Adrenal gland (tissue), 12 donors: ENCODE data around the gene FOXN1. TPM values are rescaled to one million over a fixed set of nuclear protein-coding genes. Genes with fewer than 3 reads are reported as not detected.
"Not testable (repeated sequence)": the region's sequence is repeated elsewhere in the genome, so short reads cannot be mapped to it uniquely, and the experiment has no call there.

ENCODE experiments used
- DNase-seq, 7 donors: peaks; one replicate each; pipeline ENCODE4 v3.0.0-alpha.2; 2019 to 2020
- H3K27ac ChIP-seq, 5 donors: fragments of 200-600 bp; sonication (generic) in 4 of 5; 1 replicate in 3 of 5; 2 replicates in 2 of 5; pipeline versions ENCODE4 v1.5.1 to v1.8.0; 2016 to 2020; ENCODE audit warnings: mild to moderate bottlenecking in 1 of 5
- H3K27me3 ChIP-seq: fragments of 200-600 bp; 2 replicates; pipeline ENCODE4 v1.8.0; 2021
- H3K36me3 ChIP-seq, 2 donors: fragments of 200-600 bp; replicated peaks in 1 of 2; 1 replicate in 1 of 2; 2 replicates in 1 of 2; pipeline versions ENCODE4 v1.5.1 to v1.8.0; 2018 to 2022
- H3K4me1 ChIP-seq, 2 donors: fragments of 200-600 bp; replicated peaks in 1 of 2; 1 replicate in 1 of 2; 2 replicates in 1 of 2; pipeline versions ENCODE4 v1.5.1 to v1.8.0; 2018 to 2021
- H3K4me3 ChIP-seq, 4 donors: fragments of 200-600 bp; sonication (generic) in 3 of 4; one replicate each; pipeline ENCODE4 v1.5.1; 2016 to 2018
- H3K9me3 ChIP-seq, 3 donors: fragments of 200-600 bp; sonication (generic) in 1 of 3; replicated peaks in 1 of 3; 1 replicate in 2 of 3; 2 replicates in 1 of 3; pipeline versions ENCODE4 v1.5.1 to v1.8.0; 2016 to 2021
- CTCF ChIP-seq, 6 experiments: fragments of 450-650 bp in 4 of 6; fragments of 200-600 bp in 2 of 6; sonication (generic) in 1 of 6; IDR thresholded peaks; 1 replicate in 5 of 6; 2 replicates in 1 of 6; pipeline versions ENCODE4 v1.5.1 to v1.8.0; 2016 to 2021; ENCODE audit warnings: antibody characterized with exemption in 6 of 6, mild to moderate bottlenecking in 2 of 6, moderate library complexity in 1 of 6
- POLR2A ChIP-seq, 2 donors: fragments of 450-650 bp; IDR thresholded peaks; one replicate each; pipeline ENCODE4 v1.6.1; 2017; ENCODE audit warnings: antibody characterized with exemption in 2 of 2, mild to moderate bottlenecking in 2 of 2, moderate library complexity in 1 of 2
- WGBS, 4 donors: extraction: QIAGEN DNeasy Blood & Tissue Kit in 2 of 4; methylation state at CpG; one replicate each; pipeline versions ENCODE4 v1.1.5 to v1.1.7; 2013 to 2017; 5-methylcytosine and 5-hydroxymethylcytosine counted together
- intact Hi-C, 2 donors: fragments of 100-400 bp; cut with DNase I; formaldehyde crosslinking; loops; one replicate each; pipeline versions ENCODE4 v1.14.1 to v1.15.0; 2022 to 2023
- polyA plus RNA-seq, 3 donors: library from polyadenylated mRNA; stranded (reverse); fragments of 200-250 nt in 2 of 3; fragments of 350-450 nt in 1 of 3; fragmentation: Illumina TruSeq in 1 of 3; extraction: RNeasy Lipid Tissue Mini Kit (QIAGEN cat#74804) in 1 of 3; gene quantifications; one replicate each; pipeline ENCODE4 v1.2.3, GENCODE V29; 2013 to 2014
- total RNA-seq, 9 donors: library from RNA; depleted of rRNA in 4 of 9; stranded (reverse); fragments of >200 nt in 4 of 9; fragments of 120-200 nt in 1 of 9; fragmentation: NEBNext Ultra II Directional in 1 of 9; extraction: Animal tissue kit (Norgen Biotek cat#: 25700) in 1 of 9; gene quantifications; one replicate each; pipeline versions ENCODE4 v1.1.0 to v1.2.4, GENCODE V29; 2013 to 2023
- donor health status: healthy with polysubstance abuse.
- donor health status: Bipolar disorder and iron deficiency.
- donor health status: DM: yes; HTN: yes; CAD: no.
- donor health status: DM: no; HTN: no; CAD: no.
- donor health status: DM: no; HTN: no; CAD: no.
- donor health status: DM: yes; HTN: yes; CAD: no.

Gene FOXN1
- total and polyA plus RNA-seq, 12 donors = 0.06 TPM; not detected in 11

DNA sequence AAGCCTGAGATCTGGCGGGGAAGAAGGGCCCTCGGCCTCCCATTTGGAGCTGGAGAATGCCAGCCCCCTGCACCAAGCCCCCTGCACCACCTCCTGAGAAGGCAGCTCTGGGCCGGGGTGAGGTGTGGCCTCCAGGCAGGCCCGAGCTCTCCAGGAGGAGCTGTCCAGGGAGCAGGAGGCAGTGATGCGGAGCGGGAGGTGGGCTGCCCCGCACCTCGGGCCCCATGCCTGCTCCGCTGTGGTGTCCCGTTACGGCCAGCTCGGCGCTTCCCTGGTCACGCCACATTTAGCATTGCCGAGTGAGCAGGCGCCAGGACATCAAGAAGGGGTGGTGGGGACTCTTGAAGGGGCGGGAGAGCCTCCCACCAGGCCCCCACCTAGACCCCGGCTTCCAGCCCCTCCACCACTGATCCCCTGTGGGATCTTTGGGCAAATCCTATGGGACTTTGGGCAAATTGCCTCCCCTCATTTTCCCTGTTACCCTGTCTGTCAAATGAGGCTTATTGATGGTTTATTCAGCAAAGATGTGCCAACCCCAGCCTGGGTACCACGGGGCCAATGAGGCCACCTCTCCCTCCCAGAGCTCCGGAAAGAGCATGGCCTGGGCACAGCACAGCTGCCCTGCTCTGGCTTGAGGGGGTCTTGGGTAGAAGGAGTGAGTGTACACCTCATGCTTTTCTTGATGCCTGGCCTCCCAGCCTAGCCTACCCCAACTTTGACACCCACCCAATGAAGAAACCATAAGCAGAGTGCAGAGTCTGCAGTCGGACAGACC, 15.3 kb downstream of the FOXN1 start:
- no peak overlapping the region for H3K4me3 ChIP-seq
- H3K4me1 ChIP-seq = no peaks in the 10 kb centered on the region
- no peaks in the 10 kb centered on the region for H3K36me3 ChIP-seq
- H3K27me3 ChIP-seq = no peaks in the 10 kb centered on the region
- H3K27ac ChIP-seq = no peak overlapping the region
- WGBS, 4 donors = 69 to 88% (median 72%) methylated on average over 10 to 21 of the region's 21 CpGs
- intact Hi-C loops = no loop called here
- no peak for DNase-seq
- H3K9me3 ChIP-seq = no peaks in the 10 kb centered on the region
- TF ChIP-seq POLR2A (IDR thresholded peaks at IDR 0.05) (no peak), CTCF (IDR thresholded peaks at IDR 0.05) (no peak)

DNA sequence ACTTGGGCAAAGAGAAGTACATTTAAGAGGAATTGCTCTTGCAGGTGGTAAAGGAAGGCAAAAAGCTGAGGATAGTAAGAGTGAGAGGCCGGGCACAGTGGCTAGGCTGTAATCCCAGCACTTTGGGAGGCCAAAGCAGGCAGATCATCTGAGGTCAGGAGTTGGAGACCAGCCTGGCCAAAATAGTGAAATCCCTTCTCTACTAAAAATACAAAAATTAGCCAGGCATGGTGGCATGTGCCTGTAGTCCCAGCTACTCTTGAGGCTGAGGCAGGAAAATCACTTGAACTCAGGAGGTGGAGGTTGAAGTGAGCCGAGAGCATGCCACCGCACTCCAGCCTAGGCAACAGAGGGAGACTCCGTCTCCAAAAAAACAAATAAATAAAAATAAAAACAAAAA, 16.1 kb downstream of the FOXN1 start:
- H3K27ac ChIP-seq, H3K4me1 ChIP-seq, DNase-seq, H3K9me3 ChIP-seq, H3K36me3 ChIP-seq, H3K27me3 ChIP-seq, H3K4me3 ChIP-seq, intact Hi-C loops: not testable (repeated sequence)
- WGBS, 4 donors = 88 to 95% (median 93%) methylated on average over 4 of the region's 4 CpGs

DNA sequence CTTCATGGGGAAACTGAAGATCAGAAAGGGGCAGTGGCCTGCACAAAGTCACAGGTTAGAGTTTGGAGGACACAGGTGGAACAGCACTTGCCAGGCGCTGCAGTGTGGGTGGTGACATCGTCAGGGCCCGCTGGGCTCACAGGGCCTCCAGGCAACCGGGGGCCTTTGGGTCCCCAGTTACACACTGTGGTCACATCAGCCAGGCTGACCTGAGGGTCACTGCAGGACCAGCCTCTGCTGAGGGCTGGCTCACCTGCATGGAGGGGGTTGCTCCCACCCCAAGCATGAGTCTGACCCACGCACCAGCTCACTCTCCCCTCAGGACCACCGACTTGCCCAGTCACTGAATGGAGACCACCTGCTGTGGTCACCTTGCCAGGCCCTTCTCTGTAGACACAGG, 17.0 kb downstream of the FOXN1 start:
- Histone ChIP-seq H3K4me3 (no peak overlapping the region), H3K4me1 (no peaks in the 10 kb centered on the region), H3K27me3 (no peaks in the 10 kb centered on the region), H3K27ac (no peak overlapping the region), H3K36me3 (no peaks in the 10 kb centered on the region), H3K9me3 (no peaks in the 10 kb centered on the region)
- DNase-seq = no peak
- WGBS, 4 donors = 82 to 93% (median 89%) methylated on average over 3 to 6 of the region's 6 CpGs
- TF ChIP-seq POLR2A (IDR thresholded peaks at IDR 0.05) (no peak), CTCF (IDR thresholded peaks at IDR 0.05) (no peak)
- intact Hi-C loops = no loop called here

DNA sequence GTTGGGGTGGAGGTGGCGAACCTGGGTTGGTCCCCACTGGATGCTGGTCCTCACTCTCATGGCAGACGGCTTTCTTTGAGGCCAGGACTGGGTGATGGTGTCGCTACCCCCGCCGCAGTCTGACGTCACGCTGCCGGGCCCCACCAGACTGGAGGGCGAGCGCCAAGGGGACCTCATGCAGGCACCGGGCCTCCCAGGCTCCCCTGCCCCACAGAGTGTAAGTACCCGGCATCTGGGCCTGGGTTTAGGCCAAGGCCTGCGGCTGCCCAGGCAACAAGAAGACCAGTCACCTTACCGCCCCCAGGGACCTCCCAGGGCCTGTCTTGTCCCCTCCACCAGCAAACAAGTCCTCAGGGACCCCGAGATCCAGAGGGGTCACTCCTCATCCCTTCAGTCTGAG, 17.7 kb downstream of the FOXN1 start:
- no peaks in the 10 kb centered on the region for H3K9me3 ChIP-seq
- WGBS, 4 donors = 73 to 88% (median 84%) methylated on average over 2 to 15 of the region's 15 CpGs
- no peak for DNase-seq
- H3K4me3 ChIP-seq = no peak overlapping the region
- intact Hi-C loops = no loop called here
- TF ChIP-seq POLR2A (IDR thresholded peaks at IDR 0.05) = no peak
- TF ChIP-seq CTCF (IDR thresholded peaks at IDR 0.05) = no peak
- no peak overlapping the region for H3K27ac ChIP-seq
- H3K36me3 ChIP-seq = no peaks in the 10 kb centered on the region
- H3K27me3 ChIP-seq = no peaks in the 10 kb centered on the region
- H3K4me1 ChIP-seq = no peaks in the 10 kb centered on the region
